Mucosa of stomach (tissue), 1 donor: ENCODE results near the gene TNS2.
"Not testable (repeated sequence)": the region's sequence is repeated elsewhere in the genome, so short reads cannot be mapped to it uniquely, and the experiment has no call there.

Experiments
- H3K27me3 ChIP-seq: one replicate; pipeline ENCODE4 v1.7.0; 2013; ENCODE audit warnings: mild to moderate bottlenecking, low read length; ENCODE audit not compliant: control insufficient read depth, insufficient read depth
- H3K36me3 ChIP-seq: one replicate; pipeline ENCODE4 v1.7.0; 2013; ENCODE audit warnings: low read length; ENCODE audit not compliant: control insufficient read depth, insufficient read depth
- H3K4me1 ChIP-seq: one replicate; pipeline ENCODE4 v1.7.0; 2013; ENCODE audit warnings: mild to moderate bottlenecking, low read length; ENCODE audit not compliant: control insufficient read depth, insufficient read depth
- H3K4me3 ChIP-seq: one replicate; pipeline ENCODE4 v1.7.0; 2013; ENCODE audit warnings: low read length
- H3K9ac ChIP-seq: one replicate; pipeline ENCODE4 v1.7.0; 2013; ENCODE audit warnings: mild to moderate bottlenecking, low read length, moderate library complexity
- H3K9me3 ChIP-seq: one replicate; pipeline ENCODE4 v1.7.0; 2013; ENCODE audit warnings: mild to moderate bottlenecking, low read length, moderate library complexity; ENCODE audit not compliant: control insufficient read depth
- donor health status: Pancreatic carcinoma.

The TNS2 gene

GRCh38 chr12:53082637-53083175, 32.8 kb downstream of the TNS2 start:
- H3K9ac ChIP-seq: no peak overlapping the region
- no peak overlapping the region for H3K4me3 ChIP-seq
- no peaks in the 10 kb centered on the region for H3K36me3 ChIP-seq
- peaks cover 12% of the 10 kb centered on the region for H3K4me1 ChIP-seq
- H3K27me3 ChIP-seq: no peaks in the 10 kb centered on the region
- no peaks in the 10 kb centered on the region for H3K9me3 ChIP-seq

GRCh38 chr12:53086361-53086760, 36.5 kb downstream of the TNS2 start:
- H3K4me3 ChIP-seq: no peak overlapping the region
- no peaks in the 10 kb centered on the region for H3K4me1 ChIP-seq
- H3K9me3 ChIP-seq: no peaks in the 10 kb centered on the region
- H3K27me3 ChIP-seq: no peaks in the 10 kb centered on the region
- no peaks in the 10 kb centered on the region for H3K36me3 ChIP-seq
- no peak overlapping the region for H3K9ac ChIP-seq

GRCh38 chr12:53090105-53090504, 40.2 kb downstream of the TNS2 start:
- H3K4me3 ChIP-seq: no peak overlapping the region
- H3K9ac ChIP-seq: no peak overlapping the region
- H3K9me3 ChIP-seq: no peaks in the 10 kb centered on the region
- peaks cover 4% of the 10 kb centered on the region for H3K4me1 ChIP-seq
- no peaks in the 10 kb centered on the region for H3K27me3 ChIP-seq
- H3K36me3 ChIP-seq: no peaks in the 10 kb centered on the region

- Histone ChIP-seq H3K9me3 (no peaks in the 10 kb centered on the region), H3K9ac (no peak overlapping the region), H3K4me3 (no peak overlapping the region), H3K4me1 (peaks cover 4% of the 10 kb centered on the region), H3K36me3 (no peaks in the 10 kb centered on the region), H3K27me3 (no peaks in the 10 kb centered on the region)
These were observed 40.7 kb downstream of the TNS2 start for GRCh38 chr12:53090554-53090953.

DNA sequence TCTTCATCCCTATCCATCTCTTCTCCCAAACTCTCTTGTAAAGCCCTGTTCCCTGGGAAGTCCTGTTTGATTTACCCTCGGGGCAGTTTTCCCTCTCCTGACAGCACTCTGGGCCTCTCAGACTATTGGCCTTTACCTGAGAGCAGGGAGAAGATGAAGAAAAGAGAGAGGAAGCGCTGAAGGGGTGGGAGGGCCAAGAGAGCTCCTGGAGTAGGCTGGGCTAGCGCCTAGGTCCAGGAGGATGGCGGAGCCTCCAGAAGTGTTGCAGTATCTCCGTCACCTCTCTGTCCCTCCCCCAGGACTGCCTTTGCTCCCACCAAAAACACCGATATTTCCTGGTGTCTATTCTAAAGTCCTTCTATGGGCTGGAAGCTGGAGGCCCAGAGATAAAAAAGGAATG, 41.9 kb downstream of the TNS2 start:
- Histone ChIP-seq H3K9me3 (no peaks in the 10 kb centered on the region), H3K4me1 (peaks cover 9% of the 10 kb centered on the region), H3K9ac (no peak overlapping the region), H3K4me3 (no peak overlapping the region), H3K36me3 (no peaks in the 10 kb centered on the region), H3K27me3 (peaks cover 9% of the 10 kb centered on the region)

GRCh38 chr12:53093777-53094393, 44.0 kb downstream of the TNS2 start:
- Histone ChIP-seq H3K4me1 (peaks cover 26% of the 10 kb centered on the region), H3K9ac (peak overlapping the region; percentile 34)

GRCh38 chr12:53094394-53094787, 44.5 kb downstream of the TNS2 start:
- H3K27me3 ChIP-seq: peaks cover 31% of the 10 kb centered on the region
- H3K9me3 ChIP-seq: no peaks in the 10 kb centered on the region
- H3K4me3 ChIP-seq: no peak overlapping the region
- H3K9ac ChIP-seq: peak overlapping the region; percentile 34
- no peaks in the 10 kb centered on the region for H3K36me3 ChIP-seq
- peaks cover 31% of the 10 kb centered on the region for H3K4me1 ChIP-seq

More at GRCh38 chr12:53093777-53094393, 44.0 kb downstream of the TNS2 start:
- Histone ChIP-seq H3K4me3 (no peak overlapping the region), H3K9me3 (no peaks in the 10 kb centered on the region), H3K27me3 (peaks cover 27% of the 10 kb centered on the region), H3K36me3 (no peaks in the 10 kb centered on the region)

- H3K4me3 ChIP-seq: not testable (repeated sequence)
- H3K4me1 ChIP-seq: peaks cover 32% of the 10 kb centered on the region
These were observed 45.1 kb downstream of the TNS2 start for GRCh38 chr12:53094796-53095595.

GRCh38 chr12:53095596-53095895, 45.7 kb downstream of the TNS2 start:
- not testable (repeated sequence) for H3K36me3 ChIP-seq, H3K9me3 ChIP-seq, H3K4me3 ChIP-seq, H3K9ac ChIP-seq
- peaks cover 32% of the 10 kb centered on the region for H3K4me1 ChIP-seq
- H3K27me3 ChIP-seq: peaks cover 31% of the 10 kb centered on the region

More at GRCh38 chr12:53094796-53095595, 45.1 kb downstream of the TNS2 start:
- H3K27me3 ChIP-seq: peaks cover 31% of the 10 kb centered on the region
- not testable (repeated sequence) for H3K36me3 ChIP-seq, H3K9ac ChIP-seq, H3K9me3 ChIP-seq

GRCh38 chr12:53096089-53096741, 46.4 kb downstream of the TNS2 start:
- Histone ChIP-seq H3K36me3 (no peaks in the 10 kb centered on the region), H3K4me3 (no peak overlapping the region), H3K9me3 (no peaks in the 10 kb centered on the region), H3K4me1 (peaks cover 32% of the 10 kb centered on the region), H3K9ac (peak overlapping the region; percentile 65), H3K27me3 (peaks cover 31% of the 10 kb centered on the region)

- Histone ChIP-seq H3K4me3 (no peak overlapping the region), H3K36me3 (no peaks in the 10 kb centered on the region), H3K9ac (peak overlapping the region; percentile 65), H3K4me1 (peaks cover 32% of the 10 kb centered on the region), H3K27me3 (peaks cover 31% of the 10 kb centered on the region), H3K9me3 (no peaks in the 10 kb centered on the region)
These were observed 46.9 kb downstream of the TNS2 start for GRCh38 chr12:53096759-53097158.

DNA sequence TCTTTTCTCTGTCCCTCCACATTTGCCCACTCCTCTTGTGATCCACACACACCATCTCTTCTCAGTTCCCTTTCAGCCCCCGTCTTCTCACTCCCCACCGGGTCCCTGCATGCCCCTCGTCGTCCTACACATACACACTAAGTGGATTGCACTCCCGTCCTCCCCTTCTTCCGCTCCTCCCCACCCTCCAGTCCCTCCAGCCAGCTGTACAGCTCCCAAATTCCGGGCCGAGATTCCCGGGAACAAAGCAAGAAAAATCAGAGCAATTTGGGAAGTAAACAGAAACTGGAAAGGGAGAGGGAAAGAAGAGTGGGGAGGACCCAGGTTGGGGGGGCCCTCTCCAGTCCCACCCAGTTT, 47.3 kb downstream of the TNS2 start:
- Histone ChIP-seq H3K36me3 (no peaks in the 10 kb centered on the region), H3K9me3 (no peaks in the 10 kb centered on the region), H3K4me1 (peaks cover 32% of the 10 kb centered on the region), H3K9ac (peak overlapping the region; percentile 65), H3K27me3 (peaks cover 31% of the 10 kb centered on the region), H3K4me3 (no peak overlapping the region)
